A673 (cell line): Measurements from ENCODE around the gene FN3K. TPM values are rescaled to one million over a fixed set of nuclear protein-coding genes. Genes with fewer than 3 reads are reported as not detected.
"Not testable (repeated sequence)": the region's sequence is repeated elsewhere in the genome, so short reads cannot be mapped to it uniquely, and the experiment has no call there.

ENCODE experiments used
- BruUV-seq: library from RNA; stranded (reverse); fragments of 400-500 nt; replicated peaks from 2 replicates; lab custom pipeline; 2021; lab: Mats Ljungman, UMichigan
- CTCF ChIA-PET: fragments of 300-600 bp; sonication (Branson Sonifier 250); formaldehyde crosslinking; loops from one replicate; lab custom pipeline; 2022; ENCODE audit warnings: antibody characterized with exemption; lab: Charles Lee
- POLR2A ChIA-PET: fragments of 300-600 bp; sonication (Branson Sonifier 250); formaldehyde crosslinking; loops from one replicate; lab custom pipeline; 2022; ENCODE audit warnings: antibody characterized with exemption; ENCODE audit not compliant: low non-redundant PET; lab: Charles Lee
- DNase-seq: peaks from one replicate; pipeline ENCODE4 v3.0.0-alpha.2; 2015; ENCODE audit warnings: low spot score
- H3K27ac ChIP-seq: fragments of 200-600 bp; sonication (generic); 2 replicates; pipeline ENCODE4 v1.5.1; 2016; ENCODE audit warnings: mixed run types, low read depth, mild to moderate bottlenecking, mixed read lengths, antibody characterized with exemption, low read length; ENCODE audit not compliant: poor library complexity, severe bottlenecking
- H3K27me3 ChIP-seq: fragments of 200-600 bp; sonication (generic); replicated peaks from 2 replicates; pipeline ENCODE4 v1.6.1; 2017; ENCODE audit warnings: mixed run types, low read depth, mild to moderate bottlenecking, mixed read lengths, antibody characterized with exemption, low read length; ENCODE audit not compliant: insufficient read depth, poor library complexity
- H3K36me3 ChIP-seq: fragments of 200-600 bp; sonication (generic); 2 replicates; pipeline ENCODE4 v1.6.1; 2016; ENCODE audit warnings: mixed run types, mild to moderate bottlenecking, mixed read lengths, antibody characterized with exemption, low read length; ENCODE audit not compliant: insufficient read depth, poor library complexity, severe bottlenecking
- H3K4me1 ChIP-seq: fragments of 200-600 bp; sonication (generic); 2 replicates; pipeline ENCODE4 v1.6.1; 2017; ENCODE audit warnings: mixed run types, mild to moderate bottlenecking, mixed read lengths, antibody characterized with exemption, low read length; ENCODE audit not compliant: insufficient read depth, poor library complexity, severe bottlenecking
- H3K4me3 ChIP-seq: fragments of 200-600 bp; sonication (generic); 2 replicates; pipeline ENCODE4 v1.5.1; 2016; ENCODE audit warnings: low read depth, mixed run types, mild to moderate bottlenecking, mixed read lengths, low read length; ENCODE audit not compliant: poor library complexity, severe bottlenecking
- H3K9me3 ChIP-seq: fragments of 200-600 bp; sonication (generic); 2 replicates; pipeline ENCODE4 v1.6.1; 2016; ENCODE audit warnings: mixed run types, low read depth, mild to moderate bottlenecking, mixed read lengths, antibody characterized with exemption, low read length; ENCODE audit not compliant: poor library complexity, severe bottlenecking
- EZH2 ChIP-seq: fragments of 200-600 bp; sonication (generic); IDR thresholded peaks from 2 replicates; pipeline ENCODE4 v1.6.1; 2017; ENCODE audit warnings: borderline replicate concordance, low read depth, mild to moderate bottlenecking, mixed read lengths, antibody characterized with exemption, low read length; ENCODE audit not compliant: poor library complexity, severe bottlenecking
- intact Hi-C: fragments of 100-400 bp; cut with micrococcal nuclease; formaldehyde crosslinking; loops from one replicate; pipeline ENCODE4 v1.10.0; 2022; ENCODE audit not compliant: unreplicated experiment
- total RNA-seq: library from RNA; stranded (reverse); gene quantifications from 2 replicates; pipeline ENCODE4 v1.2.3, GENCODE V29; 2021
- TF ChIP-seq, protein P1 (sequence below): fragments of 300-800, 200-600 bp; sonication (generic); conservative IDR thresholded peaks from 2 replicates; pipeline ENCODE4 v1.5.1; 2017; ENCODE audit warnings: low read depth, mild to moderate bottlenecking, antibody characterized with exemption, low read length, moderate library complexity, mixed read lengths

The FN3K gene
- total RNA-seq, 1 experiment from 2014 or later, result 6.7 TPM

DNA sequence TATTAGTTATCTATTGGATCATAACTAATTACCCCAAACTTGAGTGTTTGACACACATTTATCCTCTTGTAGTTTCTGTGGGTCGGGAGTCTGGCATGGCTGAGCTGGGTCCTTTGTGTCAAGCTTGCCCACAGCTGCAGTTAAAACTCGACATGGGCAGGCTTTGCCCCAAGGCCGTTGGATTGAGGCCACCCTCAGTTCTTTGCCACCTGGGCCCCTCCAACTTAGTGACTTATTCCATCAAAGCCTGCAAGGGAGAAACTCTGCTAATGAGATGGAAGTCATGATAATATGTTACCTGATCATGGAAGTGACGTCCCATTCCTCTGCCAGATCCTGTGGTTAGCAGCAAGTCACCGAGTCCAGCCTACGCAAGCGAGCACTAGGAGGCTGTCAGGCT is 33.6 kb downstream of the FN3K start:
- H3K27me3 ChIP-seq, result no peaks in the 10 kb centered on the region
- H3K4me3 ChIP-seq, result no peak overlapping the region
- H3K27ac ChIP-seq, result no peak overlapping the region
- no peak for DNase-seq
- H3K36me3 ChIP-seq, result peaks cover 45% of the 10 kb centered on the region
- CTCF ChIA-PET, result no interaction called here
- no peak for TF ChIP-seq EZH2
- TF ChIP-seq, protein P1, sequence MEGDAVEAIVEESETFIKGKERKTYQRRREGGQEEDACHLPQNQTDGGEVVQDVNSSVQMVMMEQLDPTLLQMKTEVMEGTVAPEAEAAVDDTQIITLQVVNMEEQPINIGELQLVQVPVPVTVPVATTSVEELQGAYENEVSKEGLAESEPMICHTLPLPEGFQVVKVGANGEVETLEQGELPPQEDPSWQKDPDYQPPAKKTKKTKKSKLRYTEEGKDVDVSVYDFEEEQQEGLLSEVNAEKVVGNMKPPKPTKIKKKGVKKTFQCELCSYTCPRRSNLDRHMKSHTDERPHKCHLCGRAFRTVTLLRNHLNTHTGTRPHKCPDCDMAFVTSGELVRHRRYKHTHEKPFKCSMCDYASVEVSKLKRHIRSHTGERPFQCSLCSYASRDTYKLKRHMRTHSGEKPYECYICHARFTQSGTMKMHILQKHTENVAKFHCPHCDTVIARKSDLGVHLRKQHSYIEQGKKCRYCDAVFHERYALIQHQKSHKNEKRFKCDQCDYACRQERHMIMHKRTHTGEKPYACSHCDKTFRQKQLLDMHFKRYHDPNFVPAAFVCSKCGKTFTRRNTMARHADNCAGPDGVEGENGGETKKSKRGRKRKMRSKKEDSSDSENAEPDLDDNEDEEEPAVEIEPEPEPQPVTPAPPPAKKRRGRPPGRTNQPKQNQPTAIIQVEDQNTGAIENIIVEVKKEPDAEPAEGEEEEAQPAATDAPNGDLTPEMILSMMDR, result no peak
- no peaks in the 10 kb centered on the region for H3K4me1 ChIP-seq
- intact Hi-C loops, result loop anchor here (5.0 to 10.0 kb wide), 2 partner anchors 124 to 417 kb away; partner anchors contain the start of gene WDR45B
- POLR2A ChIA-PET, result no interaction called here
- BruUV-seq, result no TSS peak
- H3K9me3 ChIP-seq, result no peaks in the 10 kb centered on the region

DNA sequence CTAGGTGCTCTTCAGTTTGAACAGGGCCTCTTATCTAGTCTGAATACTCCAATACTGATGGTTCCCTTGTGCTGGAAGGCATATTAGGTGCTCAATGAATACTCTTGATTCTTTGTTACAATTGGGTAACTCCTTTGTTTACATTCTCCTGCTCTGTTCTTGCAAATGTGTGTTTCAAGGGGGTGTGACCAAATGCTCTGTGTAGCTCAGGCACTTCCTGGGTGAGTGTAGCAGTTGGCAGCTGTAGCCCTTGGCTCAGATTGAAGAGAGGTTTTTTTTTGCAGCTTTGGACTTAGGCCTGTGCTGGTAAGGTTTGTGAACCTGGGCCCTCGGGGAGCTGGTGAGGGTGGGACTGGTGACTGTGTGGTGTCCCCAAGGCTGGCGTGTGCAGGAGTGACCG is 36.6 kb downstream of the FN3K start:
- CTCF ChIA-PET, result interaction anchor here (0.6 kb wide), 1 partner anchor 451 kb away, joined by 3 read pairs; no protein-coding TSS in a partner anchor
- POLR2A ChIA-PET, result no interaction called here

DNA sequence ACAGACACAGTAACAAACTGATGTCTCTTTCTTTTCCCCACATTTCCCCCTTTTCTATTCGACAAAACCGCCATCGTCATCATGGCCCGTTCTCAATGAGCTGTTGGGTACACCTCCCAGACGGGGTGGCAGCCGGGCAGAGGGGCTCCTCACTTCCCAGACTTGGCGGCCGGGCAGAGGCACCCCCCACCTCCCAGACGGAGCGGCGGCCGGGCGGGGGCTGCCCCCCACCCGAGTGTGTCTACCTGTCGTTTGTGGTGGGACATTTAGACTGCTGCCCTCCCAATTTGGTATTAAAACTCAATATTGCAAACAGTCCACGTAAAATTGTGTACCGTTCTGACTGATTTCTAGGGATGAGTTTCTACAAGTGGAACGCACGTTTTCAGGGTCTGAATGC is 39.0 kb downstream of the FN3K start:
- H3K4me1 ChIP-seq, H3K27ac ChIP-seq, BruUV-seq, DNase-seq, POLR2A ChIA-PET, intact Hi-C loops, H3K4me3 ChIP-seq, H3K36me3 ChIP-seq, H3K27me3 ChIP-seq, H3K9me3 ChIP-seq: not testable (repeated sequence)
- CTCF ChIA-PET, result interaction anchor here (1.0 kb wide), 1 partner anchor 412 kb away, joined by 5 read pairs; no protein-coding TSS in a partner anchor

More for the DNA sequence above, 36.6 kb downstream of the FN3K start:
- Histone ChIP-seq H3K4me1 (no peaks in the 10 kb centered on the region), H3K36me3 (peaks cover 33% of the 10 kb centered on the region), H3K4me3 (no peak overlapping the region), H3K9me3 (no peaks in the 10 kb centered on the region), H3K27me3 (no peaks in the 10 kb centered on the region), H3K27ac (no peak overlapping the region)
- no TSS peak for BruUV-seq
- TF ChIP-seq EZH2, result no peak
- TF ChIP-seq, protein P1, result no peak
- no peak for DNase-seq
- intact Hi-C loops, result no loop called here

DNA sequence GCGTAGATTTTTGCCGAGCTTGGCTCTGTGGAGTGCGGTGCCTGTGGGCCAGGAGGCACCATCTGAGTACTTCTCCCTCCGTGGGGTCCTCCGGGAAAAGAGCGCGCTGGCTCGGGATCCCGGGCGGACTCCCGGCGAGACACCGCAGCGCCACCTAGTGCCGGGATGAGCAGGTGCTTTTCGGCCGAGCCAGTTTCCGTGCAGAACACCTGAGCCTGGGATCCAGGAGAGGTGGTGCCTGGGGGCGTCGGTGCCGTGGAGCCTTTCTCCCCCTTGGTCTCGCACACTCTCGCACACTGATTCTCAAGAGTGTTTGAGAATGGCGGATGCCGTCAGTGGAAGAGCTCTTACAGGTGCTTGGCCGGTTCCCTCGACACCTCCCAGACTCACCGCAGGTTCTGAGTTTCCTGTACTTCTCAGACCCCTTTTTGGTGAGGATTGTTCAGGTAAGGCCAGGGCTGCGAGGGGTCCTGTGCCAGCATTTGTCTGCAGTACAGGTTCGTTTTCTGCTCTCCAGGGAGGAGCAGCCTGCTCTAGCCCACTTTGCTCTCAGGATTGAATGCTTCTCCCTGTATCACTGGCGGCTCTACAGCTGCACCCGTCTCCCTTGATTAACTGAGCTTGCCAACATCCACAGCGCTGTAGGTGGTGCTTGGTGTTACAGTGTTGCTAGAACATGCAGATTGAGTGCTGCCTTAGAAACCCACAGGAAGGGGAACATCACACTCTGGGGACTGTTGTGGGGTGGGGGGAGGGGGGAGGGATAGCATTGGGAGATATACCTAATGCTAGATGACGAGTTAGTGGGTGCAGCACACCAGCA is 39.8 kb downstream of the FN3K start:
- peaks cover 4% of the 10 kb centered on the region for H3K36me3 ChIP-seq
- intact Hi-C loops, result no loop called here

More for the DNA sequence above, 39.8 kb downstream of the FN3K start:
- no TSS peak for BruUV-seq
- no peaks in the 10 kb centered on the region for H3K27me3 ChIP-seq
- DNase-seq, result peak; percentile 74
- POLR2A ChIA-PET, result no interaction called here
- TF ChIP-seq, protein P1, result peak; percentile 97
- no peak for TF ChIP-seq EZH2
- H3K4me3 ChIP-seq, result no peak overlapping the region
- H3K9me3 ChIP-seq, result no peaks in the 10 kb centered on the region
- H3K27ac ChIP-seq, result no peak overlapping the region
- H3K4me1 ChIP-seq, result no peaks in the 10 kb centered on the region
- CTCF ChIA-PET, result no interaction called here
